Endothelial cell of umbilical vein (primary cell): Measurements from ENCODE around the gene JPT2. TPM values are rescaled to one million over a fixed set of nuclear protein-coding genes. Genes with fewer than 3 reads are reported as not detected.

ENCODE experiments used
- BruUV-seq: library from RNA; stranded (reverse); fragments of 400-500 nt; replicated peaks from 2 replicates; lab custom pipeline; 2021; lab: Mats Ljungman, UMichigan
- CTCF ChIA-PET: fragments of 300-600, 350-600 bp; sonication (Branson Sonifier 250); formaldehyde crosslinking; loops from one replicate; lab custom pipeline; 2021; ENCODE audit warnings: antibody characterized with exemption, inconsistent platforms; lab: Charles Lee
- POLR2A ChIA-PET: fragments of 300-600, 350-600 bp; sonication (Branson Sonifier 250); formaldehyde crosslinking; loops from one replicate; lab custom pipeline; 2021; ENCODE audit warnings: antibody characterized with exemption, inconsistent platforms; lab: Charles Lee
- DNase-seq: peaks from one replicate; pipeline ENCODE4 v3.0.0-alpha.2; 2011; ENCODE audit warnings: low read depth, low spot score
- FAIRE-seq: peaks from 2 replicates; lab custom pipeline; 2011; peaks lifted over from hg19 to GRCh38; lab: Jason Lieb, UNC
- H2AFZ ChIP-seq: 2 replicates; pipeline ENCODE4 v1.6.0; 2012; ENCODE audit warnings: low read depth, low read length, control low read depth, inconsistent platforms
- H3K27ac ChIP-seq: 2 replicates; pipeline ENCODE4 v1.5.1; 2011; ENCODE audit warnings: low read depth, mild to moderate bottlenecking, control low read depth, low read length, moderate library complexity; ENCODE audit not compliant: insufficient read depth
- H3K27me3 ChIP-seq, 2 experiments: 2 replicates each; pipeline versions ENCODE4 v1.6.0 to v1.6.1; 2011; ENCODE audit warnings: low read length in 2 of 2, mixed read lengths in 1 of 2; ENCODE audit not compliant: control insufficient read depth in 2 of 2, insufficient read depth in 2 of 2
- H3K36me3 ChIP-seq, 2 experiments: 2 replicates in 1 of 2; 3 replicates in 1 of 2; pipeline ENCODE4 v1.5.1; 2011; ENCODE audit warnings: low read length in 2 of 2, mild to moderate bottlenecking in 1 of 2, moderate library complexity in 1 of 2; ENCODE audit not compliant: control insufficient read depth in 2 of 2, insufficient read depth in 2 of 2; ENCODE audit errors: extremely low read depth in 1 of 2
- H3K4me1 ChIP-seq: 3 replicates; pipeline ENCODE4 v1.5.1; 2011; ENCODE audit warnings: mild to moderate bottlenecking, low read length; ENCODE audit not compliant: control insufficient read depth, insufficient read depth; ENCODE audit errors: extremely low read depth
- H3K4me2 ChIP-seq: 2 replicates; pipeline ENCODE4 v1.6.1; 2011; ENCODE audit warnings: low read length, control low read depth, mixed read lengths; ENCODE audit not compliant: insufficient read depth
- H3K4me3 ChIP-seq, 3 experiments: fragments of 200-600 bp in 1 of 3; sonication (generic), shearing (Covaris generic) in 1 of 3; replicated peaks in 1 of 3; 2 replicates each; pipeline ENCODE4 v1.5.1; 2011 to 2016; ENCODE audit warnings: control low read depth in 3 of 3, low read length in 3 of 3, mild to moderate bottlenecking in 2 of 3, inconsistent platforms in 1 of 3, low read depth in 1 of 3, moderate library complexity in 1 of 3; ENCODE audit not compliant: insufficient read depth in 1 of 3
- H3K79me2 ChIP-seq: 2 replicates; pipeline ENCODE4 v1.6.0; 2012; ENCODE audit warnings: low read length, inconsistent platforms; ENCODE audit not compliant: control insufficient read depth, insufficient read depth
- H3K9ac ChIP-seq: replicated peaks from 2 replicates; pipeline ENCODE3; 2011; ENCODE audit warnings: low read length, control low read depth; ENCODE audit not compliant: insufficient read depth; ENCODE audit errors: extremely low read depth
- H3K9me1 ChIP-seq: replicated peaks from 3 replicates; pipeline ENCODE4 v1.6.0; 2011; ENCODE audit warnings: mild to moderate bottlenecking, low read length; ENCODE audit not compliant: control insufficient read depth, insufficient read depth; ENCODE audit errors: extremely low read depth
- H3K9me3 ChIP-seq: replicated peaks from 2 replicates; pipeline ENCODE4 v1.5.1; 2012; ENCODE audit warnings: low read length, inconsistent platforms; ENCODE audit not compliant: control insufficient read depth, insufficient read depth
- H4K20me1 ChIP-seq: replicated peaks from 2 replicates; pipeline ENCODE3; 2011; ENCODE audit warnings: mild to moderate bottlenecking, low read length; ENCODE audit not compliant: control insufficient read depth, insufficient read depth; ENCODE audit errors: extremely low read depth
- GATA2 ChIP-seq: IDR thresholded peaks from 2 replicates; pipeline ENCODE4 v1.7.0; 2011; ENCODE audit warnings: low read depth, mild to moderate bottlenecking, moderate library complexity, mixed read lengths, low read length; ENCODE audit not compliant: insufficient read length, insufficient read depth
- JUN ChIP-seq: IDR thresholded peaks from 2 replicates; pipeline ENCODE4 v1.6.1; 2011; ENCODE audit warnings: borderline replicate concordance, low read depth; ENCODE audit not compliant: insufficient read length, insufficient read depth
- MYC ChIP-seq: IDR thresholded peaks from one replicate; pipeline ENCODE4 v1.6.1; 2011; ENCODE audit warnings: mild to moderate bottlenecking, low read depth, low read length
- POLR2A ChIP-seq: IDR thresholded peaks from 2 replicates; pipeline ENCODE4 v1.6.1; 2012; ENCODE audit warnings: low read depth, mild to moderate bottlenecking, control low read depth, low read length
- POLR2AphosphoS5 ChIP-seq: IDR thresholded peaks from 2 replicates; pipeline ENCODE4 v1.6.1; 2012; ENCODE audit warnings: low read depth, mild to moderate bottlenecking, control low read depth, low read length, moderate library complexity; ENCODE audit not compliant: insufficient read depth
- dilution Hi-C: fragments of 300-500 bp; cut with MboI; formaldehyde crosslinking; loops from one replicate; pipeline ENCODE4 v1.15.0; 2019; ENCODE audit warnings: low sequenced_read_pairs; ENCODE audit not compliant: extremely low pct_ligation_motif_present
- intact Hi-C: fragments of 100-400 bp; cut with micrococcal nuclease; formaldehyde crosslinking; loops from one replicate; pipeline ENCODE4 v1.10.0; 2022
- polyA plus RNA-seq, 4 experiments: library from polyadenylated mRNA; depleted of rRNA in 3 of 4; stranded (reverse) in 3 of 4; unstranded in 1 of 4; fragments of >200 nt; gene quantifications; 2 replicates each; pipeline versions ENCODE4 v1.2.1 to v1.2.3, GENCODE V29; 2011 to 2012; ENCODE audit warnings: missing spikeins in 1 of 4
- total RNA-seq: library from RNA; stranded (reverse); gene quantifications from 2 replicates; pipeline ENCODE4 v1.2.3, GENCODE V29; 2021

Gene JPT2
- total and polyA plus RNA-seq, 2 donors (not counting 3 experiments of a cell fraction or from before 2014, with no cell fraction given), result 35.8 to 93.3 TPM

DNA sequence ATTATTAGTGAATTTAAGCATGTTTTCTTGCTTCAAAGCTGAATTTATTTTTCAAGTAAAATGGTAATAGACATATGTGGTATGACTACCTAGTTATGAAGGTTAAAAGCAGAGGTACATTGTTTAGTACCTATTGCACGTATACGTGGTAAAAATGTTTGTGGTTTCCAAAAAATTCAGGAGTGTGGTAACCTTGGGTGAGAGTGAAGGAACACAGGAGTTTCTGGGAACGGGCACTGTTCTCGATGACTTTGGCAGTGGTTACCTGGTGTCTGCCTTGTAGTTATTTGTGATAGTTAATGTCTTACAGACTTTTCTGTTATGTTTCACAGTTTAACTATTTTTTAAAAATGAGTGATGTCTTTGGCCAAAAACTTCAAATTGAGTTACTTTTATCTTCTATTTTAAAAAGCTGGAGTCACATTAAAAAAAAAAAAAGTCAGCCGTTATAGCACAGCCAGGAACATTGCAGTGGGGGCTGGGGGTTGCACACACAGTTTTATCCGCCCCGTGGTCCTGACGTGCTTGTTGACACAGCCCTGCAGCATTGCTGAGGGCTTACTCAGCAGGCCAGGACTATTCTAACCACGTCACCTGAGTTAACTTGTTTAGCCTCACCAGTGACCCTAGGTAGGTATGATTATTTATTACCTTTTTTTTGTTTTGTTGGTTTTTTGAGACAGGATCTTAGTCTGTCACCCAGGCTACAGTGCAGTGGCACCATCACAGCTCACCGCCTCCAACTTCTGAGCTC is 10.9 kb downstream of the JPT2 start:
- CTCF ChIA-PET, result no interaction called here
- FAIRE-seq, result no peak
- no peak for DNase-seq

GRCh38 chr16:1689853-1690252 is 11.8 kb downstream of the JPT2 start:
- POLR2A ChIA-PET, result no interaction called here
- Histone ChIP-seq H3K36me3 (peaks cover 22 to 34% of the 10 kb centered on the region in 2 experiments), H3K27me3 (no peaks in the 10 kb centered on the region), H3K9ac (no peak overlapping the region), H3K4me3 (no peak overlapping the region), H4K20me1 (peaks cover 4% of the 10 kb centered on the region), H3K4me2 (no peak overlapping the region), H3K4me1 (peaks cover 14% of the 10 kb centered on the region), H3K9me1 (no peaks in the 10 kb centered on the region), H3K9me3 (no peaks in the 10 kb centered on the region), H3K79me2 (peaks cover 75% of the 10 kb centered on the region), H2AFZ (no peak overlapping the region), H3K27ac (no peak overlapping the region)
- no peak for TF ChIP-seq MYC
- no peak for TF ChIP-seq POLR2A
- dilution Hi-C loops (no loop called here), intact Hi-C loops (no loop called here)
- CTCF ChIA-PET, result no interaction called here
- FAIRE-seq (no peak), DNase-seq (no peak)
- no TSS peak for BruUV-seq

More for the DNA sequence above, 10.9 kb downstream of the JPT2 start:
- H3K79me2 ChIP-seq, result peaks cover 75% of the 10 kb centered on the region
- H3K4me3 ChIP-seq, result no peak overlapping the region
- no peaks in the 10 kb centered on the region for H3K27me3 ChIP-seq
- no peak overlapping the region for H2AFZ ChIP-seq
- no peak overlapping the region for H3K9ac ChIP-seq
- H3K4me2 ChIP-seq, result no peak overlapping the region
- dilution Hi-C loops (no loop called here), intact Hi-C loops (no loop called here)
- peaks cover 4% of the 10 kb centered on the region for H4K20me1 ChIP-seq
- H3K27ac ChIP-seq, result no peak overlapping the region
- no peaks in the 10 kb centered on the region for H3K9me3 ChIP-seq
- H3K9me1 ChIP-seq, result no peaks in the 10 kb centered on the region
- TF ChIP-seq MYC, result no peak
- TF ChIP-seq GATA2, result no peak
- TF ChIP-seq JUN, result no peak
- TF ChIP-seq POLR2AphosphoS5, result no peak
- BruUV-seq, result no TSS peak
- POLR2A ChIA-PET, result no interaction called here
- peaks cover 14% of the 10 kb centered on the region for H3K4me1 ChIP-seq
- H3K36me3 ChIP-seq, result peaks cover 20 to 29% of the 10 kb centered on the region in 2 experiments
